H1 (cell line): ENCODE results near the gene FBN2. TPM values are rescaled to one million over a fixed set of nuclear protein-coding genes. Genes with fewer than 3 reads are reported as not detected.

Experiments used
- ASH2L ChIP-seq: fragments of 200-600, 300-600 bp; sonication (generic); IDR thresholded peaks from one replicate; pipeline ENCODE4 v1.7.1; 2017; ENCODE audit warnings: low read length
- BRCA1 ChIP-seq: IDR thresholded peaks from 2 replicates; pipeline ENCODE4 v1.6.1; 2012; ENCODE audit warnings: low read depth, low read length, improper control_type of control experiment
- CHD2 ChIP-seq: IDR thresholded peaks from 2 replicates; pipeline ENCODE4 v1.6.1; 2012; ENCODE audit warnings: low read length, improper control_type of control experiment
- NRF1 ChIP-seq: IDR thresholded peaks from 2 replicates; pipeline ENCODE4 v1.6.1; 2011; ENCODE audit warnings: mild to moderate bottlenecking, low read depth, low read length, improper control_type of control experiment
- RBBP5 ChIP-seq: IDR thresholded peaks from 2 replicates; pipeline ENCODE4 v1.7.1; 2012; ENCODE audit warnings: low read depth, mild to moderate bottlenecking, inconsistent platforms, low read length, moderate library complexity, borderline replicate concordance
- RXRA ChIP-seq: IDR thresholded peaks from 2 replicates; pipeline ENCODE4 v1.6.1; 2011; ENCODE audit warnings: low read depth, mild to moderate bottlenecking, low read length, moderate library complexity; ENCODE audit not compliant: insufficient read depth
- SP1 ChIP-seq: IDR thresholded peaks from 2 replicates; pipeline ENCODE4 v1.6.1; 2011; ENCODE audit warnings: low read depth, low read length
- SUZ12 ChIP-seq: fragments of 200-600 bp; sonication (generic); IDR thresholded peaks from 2 replicates; pipeline ENCODE4 v1.6.1; 2012; ENCODE audit warnings: mild to moderate bottlenecking, inconsistent platforms, low read length, moderate library complexity, mixed read lengths
- polyA plus RNA-seq, 7 experiments: library from polyadenylated mRNA; depleted of rRNA in 3 of 7; stranded (reverse) in 5 of 7; unstranded in 2 of 7; fragments of >200 nt in 5 of 7; fragments of 200-250 nt in 2 of 7; gene quantifications; 1 replicate in 5 of 7; 2 replicates in 1 of 7; 4 replicates in 1 of 7; pipeline versions ENCODE4 v1.2.1 to v1.2.3, GENCODE V29; 2011 to 2013; ENCODE audit warnings: missing spikeins in 2 of 7, mixed read lengths in 2 of 7
- total RNA-seq: library from RNA; stranded (reverse); fragmentation: NEBNext Ultra II Directional; extraction: Animal tissue kit (Norgen Biotek cat#: 25700); gene quantifications from 2 replicates; pipeline ENCODE4 v1.2.1, GENCODE V29; 2021
- TF ChIP-seq, protein P1 (sequence below): IDR thresholded peaks from 2 replicates; pipeline ENCODE4 v1.6.1; 2012; ENCODE audit warnings: low read length, inconsistent platforms

Gene FBN2
- total and polyA plus RNA-seq, 2 of the 8 experiments (the other 6 are each of a cell fraction or from before 2014, with no cell fraction given): 14.1 to 16.3 TPM

DNA sequence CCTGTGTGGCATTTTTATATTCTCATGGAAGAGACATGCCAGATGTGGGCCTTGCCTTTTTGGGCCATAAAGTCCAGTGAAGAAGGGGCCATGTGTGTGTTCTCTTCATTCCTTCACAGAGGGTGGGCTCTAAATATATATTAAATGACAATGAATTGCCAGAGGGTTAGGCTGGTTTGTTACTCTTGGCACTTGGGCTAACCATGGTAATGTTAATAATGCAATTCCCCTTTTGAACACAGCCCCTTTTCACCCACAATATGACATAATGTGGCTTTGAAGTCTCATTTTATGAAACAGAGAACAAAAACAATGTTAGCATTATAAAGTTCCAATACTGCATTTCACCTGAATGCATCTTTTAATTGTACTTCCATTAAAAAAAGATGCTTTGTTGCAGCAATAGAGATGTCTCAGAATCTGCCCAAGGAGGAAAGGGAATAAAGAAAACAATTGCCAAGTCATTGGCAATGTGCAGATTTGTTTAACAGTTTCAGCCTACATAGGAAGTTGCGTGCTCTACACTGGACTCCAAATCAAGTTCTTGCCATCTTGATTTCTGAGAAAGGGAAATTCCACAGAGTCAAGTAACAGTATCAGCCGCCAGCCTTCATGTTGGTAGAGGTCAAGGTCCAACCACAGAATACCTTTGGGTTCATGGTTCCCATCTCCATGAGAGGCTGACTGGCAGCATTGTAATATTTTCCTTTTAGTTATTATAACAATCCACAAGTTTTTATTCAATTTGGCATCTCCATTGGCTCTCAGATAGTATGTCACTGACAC, 312.6 kb downstream of the FBN2 start (continued):
- TF ChIP-seq RBBP5 (no peak), NRF1 (no peak), BRCA1 (no peak), RXRA (no peak), ASH2L (no peak), SP1 (no peak), SUZ12 (no peak), CHD2 (no peak)
- TF ChIP-seq, protein P1, sequence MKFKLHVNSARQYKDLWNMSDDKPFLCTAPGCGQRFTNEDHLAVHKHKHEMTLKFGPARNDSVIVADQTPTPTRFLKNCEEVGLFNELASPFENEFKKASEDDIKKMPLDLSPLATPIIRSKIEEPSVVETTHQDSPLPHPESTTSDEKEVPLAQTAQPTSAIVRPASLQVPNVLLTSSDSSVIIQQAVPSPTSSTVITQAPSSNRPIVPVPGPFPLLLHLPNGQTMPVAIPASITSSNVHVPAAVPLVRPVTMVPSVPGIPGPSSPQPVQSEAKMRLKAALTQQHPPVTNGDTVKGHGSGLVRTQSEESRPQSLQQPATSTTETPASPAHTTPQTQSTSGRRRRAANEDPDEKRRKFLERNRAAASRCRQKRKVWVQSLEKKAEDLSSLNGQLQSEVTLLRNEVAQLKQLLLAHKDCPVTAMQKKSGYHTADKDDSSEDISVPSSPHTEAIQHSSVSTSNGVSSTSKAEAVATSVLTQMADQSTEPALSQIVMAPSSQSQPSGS: no peak
